HG03064 (cell line): ENCODE measurements around the gene DCAF6.
"Not testable (repeated sequence)": the region's sequence is repeated elsewhere in the genome, so short reads cannot be mapped to it uniquely, and the experiment has no call there.

Experiments used
- ATAC-seq: cut with Tn5 transposase; IDR thresholded peaks from one replicate; pipeline ENCODE4 v1.9.1; 2021; ENCODE audit warnings: low read depth; ENCODE audit not compliant: unreplicated experiment

The DCAF6 gene

GRCh38 chr1:167922611-167923074 is 13.8 kb upstream of the DCAF6 start:
- no peak for ATAC-seq

GRCh38 chr1:167923324-167924056 is 13.0 kb upstream of the DCAF6 start:
- ATAC-seq, result no peak

GRCh38 chr1:167924102-167924501 is 12.4 kb upstream of the DCAF6 start:
- no peak for ATAC-seq

GRCh38 chr1:167924543-167925231 is 11.8 kb upstream of the DCAF6 start:
- ATAC-seq, result no peak

GRCh38 chr1:167926486-167926997 is 9.9 kb upstream of the DCAF6 start:
- no peak for ATAC-seq

- ATAC-seq, result no peak
Measured at GRCh38 chr1:167927046-167927754, 9.3 kb upstream of the DCAF6 start.

- no peak for ATAC-seq
Measured at GRCh38 chr1:167928457-167928852, 8.0 kb upstream of the DCAF6 start.

GRCh38 chr1:167928919-167929318 is 7.6 kb upstream of the DCAF6 start:
- not testable (repeated sequence) for ATAC-seq

GRCh38 chr1:167929725-167930124 is 6.8 kb upstream of the DCAF6 start:
- ATAC-seq, result no peak

GRCh38 chr1:167933788-167934187 is 2.7 kb upstream of the DCAF6 start:
- no peak for ATAC-seq

GRCh38 chr1:167934426-167935215 is 1.9 kb upstream of the DCAF6 start:
- ATAC-seq, result no peak

GRCh38 chr1:167935216-167936067 is 1.0 kb upstream of the DCAF6 start:
- ATAC-seq, result peak; percentile 6

GRCh38 chr1:167936930-167937708 is 636 bp downstream of the DCAF6 start, which contains the start of gene MPC2:
TSS of gene MPC2 (minus strand) at chr1:167937072. CDS start at chr1:167935841, 1,231 bp downstream.
- peak; percentile 7 for ATAC-seq

- ATAC-seq, result no peak
Measured at GRCh38 chr1:167937709-167938010, 1.2 kb downstream of the DCAF6 start.

- no peak for ATAC-seq
Measured at GRCh38 chr1:167938080-167938636, 1.7 kb downstream of the DCAF6 start.

- no peak for ATAC-seq
Measured at GRCh38 chr1:167940264-167940663, 3.8 kb downstream of the DCAF6 start.

GRCh38 chr1:167943541-167943940 is 7.1 kb downstream of the DCAF6 start:
- ATAC-seq, result no peak

GRCh38 chr1:167947733-167948132 is 11.2 kb downstream of the DCAF6 start:
- ATAC-seq, result no peak
